Thyroid gland (tissue), 4 donors: ENCODE measurements around the gene CD300C.

Experiments
- POLR2A ChIP-seq, 2 donors: fragments of 450-650 bp; IDR thresholded peaks; one replicate each; pipeline ENCODE4 v1.6.1; 2017; ENCODE audit warnings: antibody characterized with exemption in 2 of 2, mild to moderate bottlenecking in 2 of 2, moderate library complexity in 1 of 2
- TF ChIP-seq, protein P1 (sequence below), 6 experiments: fragments of 200-600 bp in 3 of 6; fragments of 450-650 bp in 3 of 6; sonication (generic) in 3 of 6; IDR thresholded peaks; one replicate each; pipeline ENCODE4 v1.5.1; 2016 to 2019; ENCODE audit warnings: antibody characterized with exemption in 6 of 6, mild to moderate bottlenecking in 2 of 6, inconsistent platforms in 1 of 6, moderate library complexity in 1 of 6

GRCh38 chr17:74502861-74503260 is 43.1 kb downstream of the CD300C start:
- TF ChIP-seq, protein P1, sequence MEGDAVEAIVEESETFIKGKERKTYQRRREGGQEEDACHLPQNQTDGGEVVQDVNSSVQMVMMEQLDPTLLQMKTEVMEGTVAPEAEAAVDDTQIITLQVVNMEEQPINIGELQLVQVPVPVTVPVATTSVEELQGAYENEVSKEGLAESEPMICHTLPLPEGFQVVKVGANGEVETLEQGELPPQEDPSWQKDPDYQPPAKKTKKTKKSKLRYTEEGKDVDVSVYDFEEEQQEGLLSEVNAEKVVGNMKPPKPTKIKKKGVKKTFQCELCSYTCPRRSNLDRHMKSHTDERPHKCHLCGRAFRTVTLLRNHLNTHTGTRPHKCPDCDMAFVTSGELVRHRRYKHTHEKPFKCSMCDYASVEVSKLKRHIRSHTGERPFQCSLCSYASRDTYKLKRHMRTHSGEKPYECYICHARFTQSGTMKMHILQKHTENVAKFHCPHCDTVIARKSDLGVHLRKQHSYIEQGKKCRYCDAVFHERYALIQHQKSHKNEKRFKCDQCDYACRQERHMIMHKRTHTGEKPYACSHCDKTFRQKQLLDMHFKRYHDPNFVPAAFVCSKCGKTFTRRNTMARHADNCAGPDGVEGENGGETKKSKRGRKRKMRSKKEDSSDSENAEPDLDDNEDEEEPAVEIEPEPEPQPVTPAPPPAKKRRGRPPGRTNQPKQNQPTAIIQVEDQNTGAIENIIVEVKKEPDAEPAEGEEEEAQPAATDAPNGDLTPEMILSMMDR (IDR thresholded peaks at IDR 0.05): no peak
- TF ChIP-seq POLR2A (IDR thresholded peaks at IDR 0.05): no peak
